H1 (cell line): Measurements from ENCODE around the gene DCAF7. TPM values are rescaled to one million over a fixed set of nuclear protein-coding genes. Genes with fewer than 3 reads are reported as not detected.
A peak's percentile ranks its signal among the peaks of the same experiment; 100 is the strongest.

Experiments
- CTCF ChIA-PET: fragments of 300-600 bp; sonication (Branson Sonifier 250); formaldehyde crosslinking; loops from one replicate; lab custom pipeline; 2021; ENCODE audit not compliant: partially characterized antibody; lab: Charles Lee
- POLR2A ChIA-PET: fragments of 300-600 bp; sonication (Branson Sonifier 250); formaldehyde crosslinking; loops from one replicate; lab custom pipeline; 2021; ENCODE audit warnings: inconsistent platforms; ENCODE audit not compliant: partially characterized antibody; lab: Charles Lee
- DNase-seq, 2 experiments: peaks; one replicate each; pipeline versions ENCODE4 v3.0.0 to v3.0.0-alpha.2; 2010 to 2022; ENCODE audit warnings: low spot score in 2 of 2, low read depth in 1 of 2, mixed read lengths in 1 of 2
- FAIRE-seq: peaks from 2 replicates; lab custom pipeline; 2011; peaks lifted over from hg19 to GRCh38; lab: Jason Lieb, UNC
- H2AFZ ChIP-seq: 2 replicates; pipeline ENCODE4 v1.8.1; 2012; ENCODE audit warnings: low read length, inconsistent platforms
- H2AK5ac ChIP-seq: 2 replicates; pipeline ENCODE4 v1.6.1; 2013; ENCODE audit warnings: low read depth, low read length
- H2BK120ac ChIP-seq: replicated peaks from 2 replicates; pipeline ENCODE3; 2013; ENCODE audit warnings: low read depth, low read length, inconsistent platforms
- H2BK12ac ChIP-seq: 2 replicates; pipeline ENCODE4 v1.6.1; 2013; ENCODE audit warnings: low read depth, low read length
- H2BK15ac ChIP-seq: 2 replicates; pipeline ENCODE4 v1.6.1; 2013; ENCODE audit warnings: low read length
- H2BK20ac ChIP-seq: 2 replicates; pipeline ENCODE4 v1.6.1; 2013; ENCODE audit warnings: low read length
- H2BK5ac ChIP-seq: 2 replicates; pipeline ENCODE4 v1.6.1; 2013; ENCODE audit warnings: low read depth, low read length
- H3K14ac ChIP-seq: 2 replicates; pipeline ENCODE4 v1.6.1; 2013; ENCODE audit warnings: inconsistent platforms; ENCODE audit not compliant: insufficient read length
- H3K18ac ChIP-seq: 2 replicates; pipeline ENCODE4 v1.6.1; 2013; ENCODE audit warnings: low read length; ENCODE audit errors: extremely low read depth
- H3K23ac ChIP-seq: 2 replicates; pipeline ENCODE4 v1.6.1; 2013; ENCODE audit warnings: inconsistent platforms; ENCODE audit not compliant: insufficient read length
- H3K23me2 ChIP-seq: 2 replicates; pipeline ENCODE4 v1.6.1; 2013; ENCODE audit warnings: low read depth, low read length
- H3K27ac ChIP-seq: 2 replicates; pipeline ENCODE4 v1.6.1; 2011; ENCODE audit warnings: low read depth, low read length, inconsistent platforms
- H3K27me3 ChIP-seq, 4 experiments: replicated peaks in 1 of 4; 1 replicate in 1 of 4; 2 replicates in 3 of 4; pipeline versions ENCODE4 v1.6.1 to v1.8.1; 2011 to 2013; ENCODE audit warnings: low read length in 3 of 4, mild to moderate bottlenecking in 3 of 4, inconsistent platforms in 2 of 4, mixed read lengths in 2 of 4, moderate library complexity in 1 of 4; ENCODE audit not compliant: control insufficient read depth in 3 of 4, insufficient read depth in 3 of 4; ENCODE audit errors: extremely low read depth in 1 of 4
- H3K36me3 ChIP-seq, 4 experiments: 2 replicates each; pipeline versions ENCODE4 v1.6.1 to v1.8.1; 2011 to 2013; ENCODE audit warnings: mild to moderate bottlenecking in 4 of 4, low read length in 3 of 4, moderate library complexity in 2 of 4, control low read depth in 1 of 4, inconsistent platforms in 1 of 4; ENCODE audit not compliant: insufficient read depth in 4 of 4, control insufficient read depth in 2 of 4
- H3K4ac ChIP-seq: replicated peaks from 2 replicates; pipeline ENCODE3; 2013; ENCODE audit warnings: low read length, low read depth, mixed read lengths, inconsistent platforms; ENCODE audit not compliant: insufficient read length
- H3K4me1 ChIP-seq, 4 experiments: replicated peaks in 1 of 4; 1 replicate in 1 of 4; 2 replicates in 3 of 4; pipeline versions ENCODE4 v1.6.1 to v1.8.1; 2011 to 2013; ENCODE audit warnings: low read length in 3 of 4, inconsistent platforms in 2 of 4, mixed read lengths in 1 of 4; ENCODE audit not compliant: insufficient read depth in 4 of 4, control insufficient read depth in 3 of 4
- H3K4me2 ChIP-seq, 2 experiments: 2 replicates each; pipeline versions ENCODE4 v1.6.1 to v1.8.1; 2011 to 2013; ENCODE audit warnings: low read depth in 2 of 2, low read length in 2 of 2, control low read depth in 1 of 2, inconsistent platforms in 1 of 2, mild to moderate bottlenecking in 1 of 2; ENCODE audit not compliant: insufficient read depth in 1 of 2
- H3K4me3 ChIP-seq, 4 experiments: fragments of 200-600, 300-600 bp in 1 of 4; sonication (generic), shearing (Covaris generic), sonication (Bioruptor Twin) in 1 of 4; 2 replicates each; pipeline versions ENCODE4 v1.5.1 to v1.8.1; 2011 to 2016; ENCODE audit warnings: low read length in 4 of 4, low read depth in 3 of 4, control low read depth in 2 of 4, inconsistent platforms in 2 of 4, mild to moderate bottlenecking in 2 of 4, mixed read lengths in 1 of 4, moderate library complexity in 1 of 4; ENCODE audit not compliant: insufficient read depth in 2 of 4; ENCODE audit errors: extremely low read depth in 1 of 4
- H3K56ac ChIP-seq: replicated peaks from 2 replicates; pipeline ENCODE3; 2013; ENCODE audit warnings: low read depth, mild to moderate bottlenecking, mixed read lengths, low read length, inconsistent platforms; ENCODE audit not compliant: insufficient read length
- H3K79me1 ChIP-seq: 2 replicates; pipeline ENCODE4 v1.6.1; 2013; ENCODE audit warnings: low read depth, low read length, control low read depth
- H3K79me2 ChIP-seq, 2 experiments: 2 replicates each; pipeline versions ENCODE4 v1.6.1 to v1.8.1; 2012 to 2013; ENCODE audit warnings: low read length in 2 of 2, mild to moderate bottlenecking in 2 of 2, inconsistent platforms in 1 of 2; ENCODE audit not compliant: insufficient read depth in 2 of 2, control insufficient read depth in 1 of 2
- H3K9ac ChIP-seq, 4 experiments: replicated peaks in 1 of 4; 1 replicate in 1 of 4; 2 replicates in 3 of 4; pipeline versions ENCODE4 v1.6.1 to v1.8.1; 2011 to 2013; ENCODE audit warnings: low read depth in 3 of 4, low read length in 3 of 4, control low read depth in 2 of 4, mild to moderate bottlenecking in 2 of 4, moderate library complexity in 2 of 4, inconsistent platforms in 1 of 4; ENCODE audit errors: extremely low read depth in 1 of 4
- H3K9me3 ChIP-seq, 2 experiments: 2 replicates each; pipeline versions ENCODE4 v1.6.1 to v1.8.1; 2012 to 2013; ENCODE audit warnings: mild to moderate bottlenecking in 2 of 2, moderate library complexity in 2 of 2, control low read depth in 1 of 2, inconsistent platforms in 1 of 2, low read depth in 1 of 2, low read length in 1 of 2, mixed read lengths in 1 of 2; ENCODE audit not compliant: insufficient read depth in 2 of 2
- H4K20me1 ChIP-seq, 2 experiments: replicated peaks in 1 of 2; 2 replicates each; pipeline versions ENCODE3 to v1.8.1; 2011 to 2013; ENCODE audit warnings: inconsistent platforms in 2 of 2, low read length in 2 of 2, mild to moderate bottlenecking in 1 of 2; ENCODE audit not compliant: insufficient read depth in 2 of 2, control insufficient read depth in 1 of 2
- H4K5ac ChIP-seq: 2 replicates; pipeline ENCODE4 v1.6.1; 2013; ENCODE audit warnings: low read length, low read depth, mixed read lengths, inconsistent platforms; ENCODE audit not compliant: insufficient read length
- H4K8ac ChIP-seq: 2 replicates; pipeline ENCODE4 v1.8.0; 2013; ENCODE audit warnings: mild to moderate bottlenecking, moderate library complexity, low read length, inconsistent platforms; ENCODE audit not compliant: insufficient read depth; ENCODE audit errors: extremely low read depth
- H4K91ac ChIP-seq: replicated peaks from 2 replicates; pipeline ENCODE3; 2013; ENCODE audit warnings: low read length, mixed read lengths, inconsistent platforms; ENCODE audit not compliant: insufficient read length
- BCL11A ChIP-seq, 2 experiments: IDR thresholded peaks; one replicate each; pipeline ENCODE4 v1.6.1; 2011; ENCODE audit warnings: low read depth in 2 of 2, low read length in 2 of 2, mild to moderate bottlenecking in 2 of 2
- CBX8 ChIP-seq: fragments of 300-800, 300-1000 bp; sonication (generic); IDR thresholded peaks from 2 replicates; pipeline ENCODE4 v1.7.1; 2016; ENCODE audit warnings: low read depth, low read length, borderline replicate concordance
- CEBPB ChIP-seq: IDR thresholded peaks from 2 replicates; pipeline ENCODE4 v1.6.1; 2012; ENCODE audit warnings: low read depth, low read length
- CHD1 ChIP-seq: IDR thresholded peaks from 2 replicates; pipeline ENCODE4 v1.6.1; 2012; ENCODE audit warnings: low read depth, low read length, improper control_type of control experiment
- GTF2F1 ChIP-seq: IDR thresholded peaks from 2 replicates; pipeline ENCODE4 v1.6.1; 2012; ENCODE audit warnings: low read depth, low read length, improper control_type of control experiment, borderline replicate concordance
- HDAC6 ChIP-seq: IDR thresholded peaks from one replicate; pipeline ENCODE4 v1.7.1; 2012; ENCODE audit warnings: low read depth, mild to moderate bottlenecking, inconsistent platforms, low read length, moderate library complexity
- MAX ChIP-seq: IDR thresholded peaks from 2 replicates; pipeline ENCODE4 v1.6.1; 2012; ENCODE audit warnings: inconsistent platforms
- SUZ12 ChIP-seq: fragments of 200-600 bp; sonication (generic); IDR thresholded peaks from 2 replicates; pipeline ENCODE4 v1.6.1; 2012; ENCODE audit warnings: mild to moderate bottlenecking, inconsistent platforms, low read length, moderate library complexity, mixed read lengths
- TAF7 ChIP-seq: optimal IDR thresholded peaks from 2 replicates; pipeline ENCODE3; 2011; ENCODE audit warnings: low read depth, mild to moderate bottlenecking, inconsistent platforms, low read length, moderate library complexity, borderline replicate concordance
- TBP ChIP-seq: IDR thresholded peaks from 2 replicates; pipeline ENCODE4 v1.6.1; 2011; ENCODE audit warnings: low read depth, low read length, improper control_type of control experiment
- WGBS, 2 experiments: shearing (Covaris generic) in 1 of 2; methylation state at CpG; one replicate each; pipeline versions ENCODE4 v1.1.6 to v1.1.7; 2013 to 2015; ENCODE audit warnings: low lambda C conversion rate in 2 of 2, mixed read lengths in 2 of 2, inconsistent platforms in 1 of 2, low coverage in 1 of 2, missing lambda C conversion rate in 1 of 2; ENCODE audit not compliant: insufficient replicate concordance in 2 of 2, insufficient coverage in 1 of 2, insufficient read length in 1 of 2; ENCODE audit errors: extremely low coverage in 1 of 2, missing lambda C conversion rate in 1 of 2; 5-methylcytosine and 5-hydroxymethylcytosine counted together
- polyA plus RNA-seq, 7 experiments: library from polyadenylated mRNA; depleted of rRNA in 3 of 7; stranded (reverse) in 5 of 7; unstranded in 2 of 7; fragments of >200 nt in 5 of 7; fragments of 200-250 nt in 2 of 7; gene quantifications; 1 replicate in 5 of 7; 2 replicates in 1 of 7; 4 replicates in 1 of 7; pipeline versions ENCODE4 v1.2.1 to v1.2.3, GENCODE V29; 2011 to 2013; ENCODE audit warnings: missing spikeins in 2 of 7, mixed read lengths in 2 of 7
- total RNA-seq: library from RNA; stranded (reverse); fragmentation: NEBNext Ultra II Directional; extraction: Animal tissue kit (Norgen Biotek cat#: 25700); gene quantifications from 2 replicates; pipeline ENCODE4 v1.2.1, GENCODE V29; 2021

The DCAF7 gene
- total and polyA plus RNA-seq, 2 of the 8 experiments (the other 6 are each of a cell fraction or from before 2014, with no cell fraction given) = 74.9 to 94.1 TPM

GRCh38 chr17:63600569-63601438, 50.5 kb downstream of the DCAF7 start, which contains the start of gene TACO1:
Gene TACO1 (plus strand): TSS chr17:63600895. CDS start chr17:63601084, 189 bp downstream.
- Histone ChIP-seq H3K9ac (peak within 1 kb of the TSS; percentile 81 to 93 (median 83)), H2AFZ (peak within 1 kb of the TSS; percentile 94), H3K27me3 (no peaks in the 10 kb centered on the region), H3K4me2 (peak within 1 kb of the TSS; percentile 77 to 96), H2BK120ac (no peak within 1 kb of the TSS), H3K79me1 (no peaks in the 10 kb centered on the region; the same call in 1 of the 2 replicates), H2BK20ac (no peak within 1 kb of the TSS), H3K14ac (no peak within 1 kb of the TSS), H4K91ac (no peak within 1 kb of the TSS), H4K20me1 (no peaks in the 10 kb centered on the region), H3K4ac (no peak within 1 kb of the TSS), H4K5ac (peak within 1 kb of the TSS; percentile 57), H2AK5ac (no peak within 1 kb of the TSS), H3K4me3 (peak within 1 kb of the TSS; percentile 74 to 85 (median 78)), H2BK12ac (no peak within 1 kb of the TSS), H3K4me1 (peaks cover 0 to 3% (median 3%) of the 10 kb centered on the region in 4 experiments; a peak in 4 of 7 replicates), H3K79me2 (no peaks in the 10 kb centered on the region), H2BK5ac (peak within 1 kb of the TSS; percentile 8; the same call in 1 of the 2 replicates), H3K23ac (no peak within 1 kb of the TSS), H3K27ac (no peak within 1 kb of the TSS), H2BK15ac (no peak within 1 kb of the TSS), H3K9me3 (no peaks in the 10 kb centered on the region), H3K18ac (no peak within 1 kb of the TSS), H3K56ac (peak within 1 kb of the TSS; percentile 57), H3K36me3 (peaks cover 4 to 16% (median 9%) of the 10 kb centered on the region in 4 experiments; a peak in 7 of 8 replicates), H4K8ac (peak within 1 kb of the TSS; percentile 93), H3K23me2 (peaks cover 5% of the 10 kb centered on the region)
- FAIRE-seq (no peak), DNase-seq (peak; percentile 56 to 95)
- POLR2A ChIA-PET = interaction anchor here (0.7 to 2.8 kb wide), 11 partner anchors 11 to 154 kb away, joined by 3 to 18 read pairs (median 3); partner anchors contain the start of gene DCAF7
- 4% methylated on average over 45 of the region's 61 CpGs; no CpG with 5 or more reads in 1 of the 2 experiments for WGBS, 2 experiments
- CTCF ChIA-PET = interaction anchor here (0.9 to 5.0 kb wide), 8 partner anchors 11 to 177 kb away, joined by 3 to 42 read pairs (median 4); no protein-coding TSS in a partner anchor
- TF ChIP-seq GTF2F1 (peak; percentile 77), CHD1 (no peak), CEBPB (no peak), TBP (peak; percentile 96), SUZ12 (no peak), CBX8 (no peak), HDAC6 (no peak), MAX (peak; percentile 85), BCL11A (IDR thresholded peaks at IDR 0.05; ENCODE audit: low read depth in 2 of 2, low read length in 2 of 2) (no peak), TAF7 (peak; percentile 82)
